ENCODE results near the gene ALKBH3.

DNA sequence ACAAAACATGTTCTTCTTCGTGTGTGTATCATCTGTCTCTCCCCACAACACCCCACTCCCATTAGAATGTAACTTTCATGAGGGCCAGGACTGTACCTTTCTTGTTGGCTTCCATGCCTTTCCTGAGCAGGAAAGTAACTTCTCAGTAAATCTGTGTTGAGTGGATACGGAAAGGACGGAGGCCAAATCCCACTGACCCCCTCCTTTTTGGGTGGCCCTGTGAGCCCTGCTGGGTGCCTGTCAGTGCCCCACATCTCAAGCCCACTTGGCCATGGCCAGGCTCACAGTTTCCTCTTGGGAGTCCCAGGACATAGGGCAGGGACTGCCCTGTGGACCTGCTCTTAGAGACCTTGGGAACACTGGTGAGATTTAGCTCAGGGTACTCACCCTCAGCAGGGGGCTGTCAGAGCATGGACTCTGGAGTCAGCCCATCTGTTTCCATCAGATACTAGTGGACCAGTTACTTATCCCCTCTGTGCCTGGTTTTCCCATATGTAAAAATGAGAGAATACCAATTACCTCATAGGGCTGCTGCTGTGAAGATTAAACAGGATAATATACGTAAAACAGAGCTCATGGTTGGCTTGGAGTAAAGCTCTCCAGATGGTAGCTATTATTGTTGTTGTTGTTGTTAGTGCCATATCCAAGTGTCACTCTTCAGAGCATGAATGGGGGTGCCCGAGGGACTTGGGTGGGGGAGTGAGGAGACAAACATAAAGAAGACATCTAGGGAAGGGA, 60.8 kb downstream of the ALKBH3 start:
- TF ChIP-seq CTCF (IDR thresholded peaks at IDR 0.05) (no peak), SMC3 (IDR thresholded peaks at IDR 0.05) (no peak), REST (IDR thresholded peaks at IDR 0.05) (no peak), MYC (IDR thresholded peaks at IDR 0.05; ENCODE audit: borderline replicate concordance, low read length) (no peak), POLR2A (IDR thresholded peaks at IDR 0.05; ENCODE audit: low read length) (no peak), EHMT2 (IDR thresholded peaks at IDR 0.05; ENCODE audit: low read depth) (no peak), CHD2 (IDR thresholded peaks at IDR 0.05; ENCODE audit: low read length, partially characterized antibody) (no peak), MAFK (IDR thresholded peaks at IDR 0.05; ENCODE audit: partially characterized antibody) (no peak), EP300 (IDR thresholded peaks at IDR 0.05) (no peak)

Measured in A549 (cell line).